HG02571 (cell line): Measurements from ENCODE around the gene HACD2.

Source experiments
- ATAC-seq: cut with Tn5 transposase; IDR thresholded peaks from one replicate; pipeline ENCODE4 v1.9.1; 2021; ENCODE audit warnings: mild to moderate bottlenecking, moderate library complexity; ENCODE audit not compliant: unreplicated experiment

HACD2 gene

GRCh38 chr3:123449102-123449996 lies 135.5 kb downstream of the HACD2 start:
- no peak for ATAC-seq

- ATAC-seq, result no peak
These were observed 136.2 kb downstream of the HACD2 start, which contains the start of gene ADCY5 for GRCh38 chr3:123448536-123449101. TSS of gene ADCY5 (minus strand) at chr3:123449090. CDS start at chr3:123448545, 545 bp downstream.

GRCh38 chr3:123447749-123448517 lies 136.9 kb downstream of the HACD2 start:
- no peak for ATAC-seq

- no peak for ATAC-seq
These were observed 137.5 kb downstream of the HACD2 start for GRCh38 chr3:123447416-123447748.

GRCh38 chr3:123446610-123447109 lies 138.2 kb downstream of the HACD2 start:
- ATAC-seq, result no peak

- ATAC-seq, result no peak
These were observed 138.6 kb downstream of the HACD2 start for GRCh38 chr3:123446210-123446609.

- no peak for ATAC-seq
These were observed 139.2 kb downstream of the HACD2 start for GRCh38 chr3:123445702-123446101.

- no peak for ATAC-seq
These were observed 140.1 kb downstream of the HACD2 start for GRCh38 chr3:123444744-123445143.

GRCh38 chr3:123444023-123444422 lies 140.8 kb downstream of the HACD2 start:
- no peak for ATAC-seq

GRCh38 chr3:123442908-123443307 lies 141.9 kb downstream of the HACD2 start:
- ATAC-seq, result no peak

- no peak for ATAC-seq
These were observed 142.7 kb downstream of the HACD2 start for GRCh38 chr3:123442125-123442524.
